ENCODE results near the gene OR2S2.

Gene OR2S2

DNA sequence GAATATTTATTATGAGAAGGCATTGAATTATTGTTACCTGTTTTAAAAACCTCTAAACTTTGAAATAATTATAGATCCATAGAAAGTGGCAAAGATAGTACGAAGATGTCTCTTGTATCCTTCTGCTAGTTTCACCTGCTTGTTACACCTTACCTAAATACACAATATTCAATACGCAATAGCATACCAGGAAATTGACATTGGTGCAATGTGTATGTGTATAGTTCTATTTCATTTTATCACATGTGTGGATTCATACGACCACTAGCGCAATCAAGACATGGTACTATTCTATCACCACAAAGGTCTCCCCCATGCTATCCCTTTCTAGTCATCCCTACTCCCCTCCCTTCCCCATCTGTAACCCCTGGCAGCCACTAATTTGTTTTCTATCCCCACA lies 8.5 kb upstream of the OR2S2 start:
- no peak for DNase-seq (ENCODE audit: low read depth)
- in situ Hi-C loops (cut with HindIII; ENCODE audit: low sequenced_read_pairs) = no loop called here
- H3K4me3 ChIP-seq (ENCODE audit: low read depth, low read length) = no peak overlapping the region
- TF ChIP-seq, protein P1, sequence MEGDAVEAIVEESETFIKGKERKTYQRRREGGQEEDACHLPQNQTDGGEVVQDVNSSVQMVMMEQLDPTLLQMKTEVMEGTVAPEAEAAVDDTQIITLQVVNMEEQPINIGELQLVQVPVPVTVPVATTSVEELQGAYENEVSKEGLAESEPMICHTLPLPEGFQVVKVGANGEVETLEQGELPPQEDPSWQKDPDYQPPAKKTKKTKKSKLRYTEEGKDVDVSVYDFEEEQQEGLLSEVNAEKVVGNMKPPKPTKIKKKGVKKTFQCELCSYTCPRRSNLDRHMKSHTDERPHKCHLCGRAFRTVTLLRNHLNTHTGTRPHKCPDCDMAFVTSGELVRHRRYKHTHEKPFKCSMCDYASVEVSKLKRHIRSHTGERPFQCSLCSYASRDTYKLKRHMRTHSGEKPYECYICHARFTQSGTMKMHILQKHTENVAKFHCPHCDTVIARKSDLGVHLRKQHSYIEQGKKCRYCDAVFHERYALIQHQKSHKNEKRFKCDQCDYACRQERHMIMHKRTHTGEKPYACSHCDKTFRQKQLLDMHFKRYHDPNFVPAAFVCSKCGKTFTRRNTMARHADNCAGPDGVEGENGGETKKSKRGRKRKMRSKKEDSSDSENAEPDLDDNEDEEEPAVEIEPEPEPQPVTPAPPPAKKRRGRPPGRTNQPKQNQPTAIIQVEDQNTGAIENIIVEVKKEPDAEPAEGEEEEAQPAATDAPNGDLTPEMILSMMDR (IDR thresholded peaks at IDR 0.05; ENCODE audit: low read depth, low read length, missing control alignments) = no peak

DNA sequence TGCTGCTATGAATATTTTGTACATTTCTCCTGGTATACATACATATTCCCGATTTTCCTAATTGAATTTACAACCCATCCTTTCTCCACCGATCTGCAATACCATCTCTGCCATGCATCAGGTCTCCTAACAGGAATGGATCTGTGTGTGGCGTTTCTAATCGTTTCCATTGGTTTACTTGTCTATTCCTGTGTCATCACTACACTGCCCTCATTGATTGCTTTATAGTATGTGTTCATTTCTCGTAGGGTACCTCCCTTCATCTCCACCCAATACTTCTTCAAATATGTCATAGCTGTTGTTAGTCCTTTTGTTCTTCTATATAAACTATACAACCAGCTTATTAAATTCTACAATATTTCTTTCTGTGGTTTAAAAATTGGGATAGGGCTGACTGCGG lies 7.1 kb upstream of the OR2S2 start:
- no peak for DNase-seq (ENCODE audit: low read depth)
- in situ Hi-C loops (cut with HindIII; ENCODE audit: low sequenced_read_pairs) = no loop called here
- TF ChIP-seq, protein P1 (IDR thresholded peaks at IDR 0.05; ENCODE audit: low read depth, low read length, missing control alignments) = no peak
- no peak overlapping the region for H3K4me3 ChIP-seq (ENCODE audit: low read depth, low read length)

DNA sequence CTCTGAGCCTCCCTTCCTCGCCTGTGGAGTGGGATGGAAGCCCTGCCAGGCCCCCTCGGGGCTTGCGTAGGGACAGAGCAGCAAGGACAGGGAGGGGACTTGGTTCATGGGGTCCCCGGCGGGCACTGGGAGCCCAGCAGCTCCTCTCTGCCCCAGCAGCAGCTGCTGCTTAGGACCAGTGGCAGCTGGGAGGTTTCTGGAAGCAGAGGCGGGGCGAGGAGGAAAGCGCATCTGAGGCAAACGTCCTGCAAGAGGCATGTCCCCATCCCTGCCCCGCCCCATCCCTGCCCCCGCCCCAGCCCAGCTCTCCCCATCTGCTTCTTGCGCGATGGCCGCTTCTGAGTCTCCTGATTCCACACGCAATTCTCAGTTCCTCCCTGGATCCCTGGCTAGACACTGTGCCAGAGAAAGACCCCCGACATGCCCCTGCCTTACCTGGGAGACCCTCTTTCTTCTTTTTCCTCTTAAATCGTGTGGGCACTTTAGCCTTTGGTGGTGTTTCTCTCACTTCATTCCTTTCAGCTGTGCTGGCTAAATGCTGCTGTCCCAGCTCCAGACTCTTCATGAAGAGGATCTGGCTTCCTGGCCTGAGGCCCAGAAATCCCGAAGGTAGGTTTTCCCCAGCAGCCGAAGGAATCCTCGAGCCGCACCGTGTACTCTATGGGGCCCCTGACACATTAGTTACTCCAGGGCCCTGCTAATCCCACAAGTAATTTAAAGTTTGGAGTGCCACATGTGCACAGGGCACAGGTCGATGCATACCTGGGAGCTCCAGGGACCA lies 4.4 kb upstream of the OR2S2 start:
- H3K4me3 ChIP-seq (ENCODE audit: low read depth, low read length) = no peak overlapping the region
- TF ChIP-seq, protein P1 (IDR thresholded peaks at IDR 0.05; ENCODE audit: low read depth, low read length, missing control alignments) = no peak
- in situ Hi-C loops (cut with HindIII; ENCODE audit: low sequenced_read_pairs) = loop anchor here (5.0 kb wide), 1 partner anchor 60 kb away; no protein-coding TSS in a partner anchor
- DNase-seq (ENCODE audit: low read depth) = peak; percentile 15

DNA sequence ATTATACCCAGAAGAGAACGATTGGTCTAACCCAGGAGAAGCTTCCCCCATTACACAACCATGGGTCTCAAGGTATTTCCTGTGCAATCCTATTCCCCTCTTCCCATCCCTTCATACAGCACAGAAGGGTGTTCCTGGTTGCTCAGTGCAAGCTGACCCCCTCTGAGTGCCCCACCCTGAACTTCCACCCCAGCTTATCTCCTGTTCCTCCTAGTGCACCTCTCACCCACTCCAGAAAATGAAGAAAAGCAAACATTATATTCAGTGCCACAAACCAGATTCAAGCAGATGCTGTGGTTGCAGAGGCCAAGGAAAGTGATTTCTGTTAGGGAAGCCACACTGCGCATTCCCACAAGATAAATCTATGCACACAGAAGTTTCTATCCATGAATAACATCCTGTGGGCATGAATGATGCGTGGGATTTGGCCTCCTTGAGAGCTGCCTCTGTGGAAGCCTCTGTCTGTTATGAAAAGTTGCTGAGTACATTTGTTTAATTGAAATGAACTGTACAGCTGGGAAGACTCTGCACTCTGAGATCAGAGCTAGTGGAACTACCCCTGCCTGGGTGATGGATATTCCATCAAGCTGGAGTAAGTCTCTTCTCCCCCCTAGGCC lies 2.2 kb upstream of the OR2S2 start:
- peak; percentile 18 for DNase-seq (ENCODE audit: low read depth)
- TF ChIP-seq, protein P1 (IDR thresholded peaks at IDR 0.05; ENCODE audit: low read depth, low read length, missing control alignments) = no peak
- in situ Hi-C loops (cut with HindIII; ENCODE audit: low sequenced_read_pairs) = loop anchor here (5.0 kb wide), 1 partner anchor 62 kb away; no protein-coding TSS in a partner anchor
- H3K4me3 ChIP-seq (ENCODE audit: low read depth, low read length) = no peak overlapping the region

DNA sequence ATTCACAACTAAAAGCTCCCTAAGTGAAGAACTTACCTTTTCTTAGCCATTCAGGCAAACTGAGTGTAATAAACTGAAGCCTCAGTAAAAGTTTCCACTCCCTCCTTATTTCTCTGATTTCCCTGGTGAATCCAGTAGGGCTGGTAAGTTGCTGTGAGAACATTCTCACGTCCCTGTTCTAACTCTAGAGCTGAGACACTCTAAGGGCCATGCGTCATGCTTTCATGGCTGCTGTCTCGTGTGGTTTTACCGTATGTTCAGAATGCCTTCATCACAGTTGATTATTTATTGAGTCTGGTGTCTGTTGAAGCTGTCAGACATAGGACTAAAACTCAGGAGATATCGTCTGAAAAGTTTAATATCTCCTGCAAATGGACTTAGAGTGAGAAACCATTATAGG lies 1.3 kb downstream of the OR2S2 start:
- in situ Hi-C loops (cut with HindIII; ENCODE audit: low sequenced_read_pairs) = no loop called here
- TF ChIP-seq, protein P1 (IDR thresholded peaks at IDR 0.05; ENCODE audit: low read depth, low read length, missing control alignments) = no peak

DNA sequence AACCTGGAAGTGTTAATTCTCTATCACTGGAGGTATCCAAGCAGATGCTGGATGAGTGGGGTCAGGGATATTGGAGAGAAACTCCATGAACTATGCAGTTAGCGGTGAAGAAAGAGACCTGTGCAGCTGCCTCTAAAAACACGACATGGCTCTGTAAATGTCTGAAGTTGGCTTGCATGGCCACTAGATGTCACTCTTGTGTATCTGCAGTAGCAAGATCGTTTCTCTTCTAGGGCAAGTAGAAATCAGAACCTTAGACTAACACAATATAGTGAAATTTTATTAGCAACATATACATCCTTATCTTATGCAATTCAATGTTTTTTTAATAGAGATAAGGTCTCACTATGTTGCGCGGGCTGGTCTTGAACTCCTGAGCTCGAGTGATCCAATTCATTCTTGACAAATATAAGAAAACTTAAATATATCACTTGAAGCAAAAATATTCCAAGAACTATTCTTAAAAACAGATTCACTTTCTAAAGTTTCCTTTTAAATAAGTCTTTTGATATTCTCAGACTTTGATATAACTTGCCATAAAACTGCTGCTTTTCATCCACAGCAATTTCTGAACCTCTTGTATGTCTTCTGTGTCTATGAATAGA lies 2.9 kb downstream of the OR2S2 start:
- no peak overlapping the region for H3K4me3 ChIP-seq (ENCODE audit: low read depth, low read length)
- TF ChIP-seq, protein P1 (IDR thresholded peaks at IDR 0.05; ENCODE audit: low read depth, low read length, missing control alignments) = peak; percentile 82
- peak; percentile 73 for DNase-seq (ENCODE audit: low read depth)
- in situ Hi-C loops (cut with HindIII; ENCODE audit: low sequenced_read_pairs) = no loop called here

More for the DNA sequence above, 1.3 kb downstream of the OR2S2 start:
- DNase-seq (ENCODE audit: low read depth) = no peak
- H3K4me3 ChIP-seq (ENCODE audit: low read depth, low read length) = no peak overlapping the region

All from astrocyte of the cerebellum (primary cell).